IPS-20b (cell line): ENCODE results near the gene CFAP77.

Experiments
- H3K27ac ChIP-seq: one replicate; pipeline ENCODE4 v1.5.1; 2013; ENCODE audit warnings: low read length
- H3K27me3 ChIP-seq: 2 replicates; pipeline ENCODE4 v1.6.1; 2013; ENCODE audit warnings: mild to moderate bottlenecking, low read length, inconsistent platforms; ENCODE audit not compliant: insufficient read depth
- H3K36me3 ChIP-seq: 2 replicates; pipeline ENCODE4 v1.6.1; 2013; ENCODE audit warnings: low read depth, mild to moderate bottlenecking, inconsistent platforms, low read length, moderate library complexity; ENCODE audit not compliant: insufficient read depth
- H3K4me1 ChIP-seq: 2 replicates; pipeline ENCODE4 v1.6.1; 2013; ENCODE audit warnings: mild to moderate bottlenecking, control low read depth, inconsistent platforms, low read length, moderate library complexity; ENCODE audit not compliant: insufficient read depth
- H3K4me3 ChIP-seq: 2 replicates; pipeline ENCODE4 v1.5.1; 2013; ENCODE audit warnings: mild to moderate bottlenecking, low read length, inconsistent platforms
- H3K9ac ChIP-seq: 2 replicates; pipeline ENCODE4 v1.6.1; 2013; ENCODE audit warnings: low read depth, mild to moderate bottlenecking, inconsistent platforms, low read length, moderate library complexity
- H3K9me3 ChIP-seq: 2 replicates; pipeline ENCODE4 v1.6.1; 2013; ENCODE audit warnings: mild to moderate bottlenecking, low read depth, low read length, inconsistent platforms; ENCODE audit not compliant: insufficient read depth

CFAP77 gene

GRCh38 chr9:132513416-132513815 is 103.4 kb downstream of the CFAP77 start:
- H3K27me3 ChIP-seq: peaks cover 13% of the 10 kb centered on the region; the same call in 1 of the 2 replicates
- H3K9ac ChIP-seq: no peak overlapping the region
- H3K36me3 ChIP-seq: no peaks in the 10 kb centered on the region
- no peak overlapping the region for H3K4me3 ChIP-seq
- H3K27ac ChIP-seq: no peak overlapping the region
- no peaks in the 10 kb centered on the region for H3K4me1 ChIP-seq
- H3K9me3 ChIP-seq: no peaks in the 10 kb centered on the region

- Histone ChIP-seq H3K27ac (no peak overlapping the region), H3K9me3 (no peaks in the 10 kb centered on the region), H3K36me3 (no peaks in the 10 kb centered on the region), H3K9ac (no peak overlapping the region), H3K4me3 (no peak overlapping the region), H3K4me1 (no peaks in the 10 kb centered on the region), H3K27me3 (peaks cover 13% of the 10 kb centered on the region; the same call in 1 of the 2 replicates)
Measured at GRCh38 chr9:132514011-132514744, 104.2 kb downstream of the CFAP77 start.

GRCh38 chr9:132514821-132515220 is 104.8 kb downstream of the CFAP77 start:
- Histone ChIP-seq H3K9ac (no peak overlapping the region), H3K4me3 (no peak overlapping the region), H3K27ac (no peak overlapping the region), H3K4me1 (no peaks in the 10 kb centered on the region), H3K9me3 (no peaks in the 10 kb centered on the region), H3K27me3 (peaks cover 13% of the 10 kb centered on the region; the same call in 1 of the 2 replicates), H3K36me3 (no peaks in the 10 kb centered on the region)

- peaks cover 13% of the 10 kb centered on the region; the same call in 1 of the 2 replicates for H3K27me3 ChIP-seq
Measured at GRCh38 chr9:132516301-132516700, 106.3 kb downstream of the CFAP77 start.

GRCh38 chr9:132516911-132517310 is 106.9 kb downstream of the CFAP77 start:
- Histone ChIP-seq H3K9ac (no peak overlapping the region), H3K27ac (no peak overlapping the region), H3K4me1 (no peaks in the 10 kb centered on the region), H3K4me3 (no peak overlapping the region), H3K9me3 (no peaks in the 10 kb centered on the region), H3K36me3 (no peaks in the 10 kb centered on the region), H3K27me3 (peaks cover 13% of the 10 kb centered on the region; the same call in 1 of the 2 replicates)

More at GRCh38 chr9:132516301-132516700, 106.3 kb downstream of the CFAP77 start:
- H3K27ac ChIP-seq: no peak overlapping the region
- no peaks in the 10 kb centered on the region for H3K9me3 ChIP-seq
- no peaks in the 10 kb centered on the region for H3K36me3 ChIP-seq
- no peak overlapping the region for H3K9ac ChIP-seq
- no peaks in the 10 kb centered on the region for H3K4me1 ChIP-seq
- no peak overlapping the region for H3K4me3 ChIP-seq

DNA sequence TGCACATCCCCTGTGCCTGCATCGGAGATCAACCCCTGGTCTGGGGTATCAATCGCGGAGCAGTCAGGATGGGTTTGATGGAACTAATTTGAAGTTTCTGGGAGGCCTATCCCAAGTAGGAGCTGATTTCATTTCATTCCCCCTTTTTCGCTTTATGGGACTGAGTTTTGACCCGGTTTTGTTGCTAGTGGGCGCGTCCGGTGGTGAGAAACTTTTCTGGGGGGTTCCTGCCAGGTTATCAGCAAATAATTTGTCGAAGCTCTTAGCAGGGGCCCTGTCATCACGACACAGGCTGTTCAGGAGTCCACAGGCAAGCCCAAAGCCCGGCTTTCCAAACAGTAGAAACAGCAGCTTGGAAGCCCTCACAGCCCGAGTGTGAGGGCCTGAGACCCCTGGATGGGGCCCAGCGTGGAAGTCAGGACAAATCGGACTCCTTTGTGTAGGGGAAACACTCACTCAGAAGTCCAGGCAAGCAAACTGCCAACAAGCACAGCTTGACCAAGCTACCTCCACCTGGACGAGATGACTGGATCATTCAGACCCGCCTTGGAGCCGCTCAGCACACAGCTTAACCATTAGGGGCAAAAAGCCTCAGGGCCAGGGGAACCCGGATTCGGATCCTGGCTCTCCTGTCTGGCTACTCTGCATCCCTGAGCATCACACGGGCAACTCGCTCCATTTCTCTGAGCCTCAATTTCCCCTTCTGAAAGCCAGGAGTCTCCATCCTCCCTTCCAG is 108.0 kb downstream of the CFAP77 start:
- Histone ChIP-seq H3K9me3 (no peaks in the 10 kb centered on the region), H3K4me1 (no peaks in the 10 kb centered on the region), H3K27me3 (peaks cover 13% of the 10 kb centered on the region; the same call in 1 of the 2 replicates), H3K4me3 (no peak overlapping the region), H3K27ac (no peak overlapping the region), H3K36me3 (no peaks in the 10 kb centered on the region), H3K9ac (no peak overlapping the region)

DNA sequence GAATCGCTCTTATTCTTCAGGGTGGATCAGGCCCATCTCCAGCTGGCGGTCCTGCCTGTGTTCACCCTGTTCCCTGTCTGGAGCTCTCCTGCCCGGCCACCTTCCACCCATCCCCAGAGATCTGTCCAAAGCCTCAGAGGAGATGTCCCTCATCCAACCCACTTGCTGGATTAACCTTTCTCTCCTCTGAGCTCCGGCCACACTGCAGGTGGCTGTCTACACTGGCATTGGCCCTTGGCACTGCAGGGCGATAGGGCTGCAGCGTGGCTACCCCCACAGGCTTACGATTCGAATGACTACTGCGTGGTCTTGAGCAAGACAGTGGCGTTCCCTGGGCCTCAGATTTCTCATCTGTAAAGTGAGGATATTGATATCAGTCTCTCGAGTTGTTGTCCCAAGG is 108.6 kb downstream of the CFAP77 start:
- peaks cover 8% of the 10 kb centered on the region; the same call in 1 of the 2 replicates for H3K27me3 ChIP-seq
- H3K9me3 ChIP-seq: no peaks in the 10 kb centered on the region

GRCh38 chr9:132519033-132519432 is 109.0 kb downstream of the CFAP77 start:
- Histone ChIP-seq H3K4me3 (no peak overlapping the region), H3K27ac (no peak overlapping the region), H3K4me1 (no peaks in the 10 kb centered on the region), H3K9me3 (no peaks in the 10 kb centered on the region), H3K9ac (no peak overlapping the region), H3K36me3 (no peaks in the 10 kb centered on the region), H3K27me3 (peaks cover 4% of the 10 kb centered on the region; the same call in 1 of the 2 replicates)

More for the DNA sequence above, 108.6 kb downstream of the CFAP77 start:
- no peaks in the 10 kb centered on the region for H3K36me3 ChIP-seq
- H3K27ac ChIP-seq: no peak overlapping the region
- no peak overlapping the region for H3K4me3 ChIP-seq
- no peak overlapping the region for H3K9ac ChIP-seq
- no peaks in the 10 kb centered on the region for H3K4me1 ChIP-seq

DNA sequence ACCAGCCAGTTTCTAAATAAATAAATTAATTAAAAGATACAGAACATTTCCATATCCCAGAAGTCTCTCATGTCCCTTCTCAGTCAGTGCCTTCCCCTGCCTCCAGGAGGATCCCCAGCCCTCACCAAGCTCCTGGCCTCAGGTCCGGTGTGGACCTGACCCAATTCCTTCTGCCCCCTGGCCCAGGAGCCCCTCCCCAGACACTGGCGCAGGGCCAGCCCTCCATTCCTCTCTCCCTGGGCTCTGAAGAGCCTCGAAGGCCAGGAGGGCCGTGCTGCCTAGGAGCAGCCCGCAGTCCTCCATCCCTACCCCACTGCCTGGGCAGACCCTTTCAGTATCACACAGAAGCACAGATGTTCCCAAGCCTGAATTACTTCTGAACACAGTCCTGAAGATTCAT is 110.6 kb downstream of the CFAP77 start:
- Histone ChIP-seq H3K9me3 (no peaks in the 10 kb centered on the region), H3K36me3 (no peaks in the 10 kb centered on the region), H3K27me3 (no peaks in the 10 kb centered on the region; the same call in 1 of the 2 replicates)

DNA sequence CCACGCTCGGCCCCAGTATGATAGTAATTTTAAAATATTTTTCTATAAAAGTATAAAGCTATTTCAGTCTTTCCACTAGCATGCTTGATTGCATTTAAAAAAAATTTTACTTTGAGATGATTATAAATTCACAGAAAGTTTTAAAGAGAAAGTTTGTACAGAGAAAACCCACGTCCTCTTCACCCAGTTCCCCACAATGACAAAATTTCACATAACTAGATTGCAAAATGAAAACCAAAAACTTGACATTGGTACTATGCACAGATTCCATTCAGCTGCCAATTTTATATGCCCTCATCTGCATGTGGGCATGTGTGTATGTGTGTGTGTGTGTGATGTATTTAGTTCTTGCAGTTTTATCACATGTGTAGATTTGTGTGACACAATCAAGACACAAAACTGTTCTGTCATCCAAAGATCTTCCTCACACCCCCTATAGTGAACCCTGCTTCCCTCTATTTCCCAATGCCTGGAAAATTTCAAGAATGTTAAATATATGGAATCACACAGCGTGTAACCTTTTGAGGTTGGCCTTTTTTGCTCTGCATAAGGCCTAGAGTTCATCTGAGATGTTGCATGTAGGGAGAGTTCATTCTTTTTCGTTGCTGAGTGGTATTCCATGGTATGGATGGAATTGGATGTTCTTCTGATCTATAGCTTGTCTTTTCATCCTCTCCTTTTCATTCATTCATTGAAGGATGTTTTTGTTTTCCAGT is 115.5 kb downstream of the CFAP77 start:
- Histone ChIP-seq H3K27ac (no peak overlapping the region), H3K9me3 (no peaks in the 10 kb centered on the region), H3K4me3 (no peak overlapping the region), H3K27me3 (no peaks in the 10 kb centered on the region), H3K36me3 (no peaks in the 10 kb centered on the region), H3K4me1 (no peaks in the 10 kb centered on the region), H3K9ac (no peak overlapping the region)

More for the DNA sequence above, 110.6 kb downstream of the CFAP77 start:
- Histone ChIP-seq H3K27ac (no peak overlapping the region), H3K4me3 (no peak overlapping the region), H3K9ac (no peak overlapping the region), H3K4me1 (no peaks in the 10 kb centered on the region)

GRCh38 chr9:132531195-132531594 is 121.2 kb downstream of the CFAP77 start:
- no peak overlapping the region for H3K4me3 ChIP-seq
- H3K36me3 ChIP-seq: no peaks in the 10 kb centered on the region
- H3K9me3 ChIP-seq: peaks cover 7% of the 10 kb centered on the region; the same call in 1 of the 2 replicates
- no peaks in the 10 kb centered on the region; the same call in 1 of the 2 replicates for H3K4me1 ChIP-seq
- no peak overlapping the region for H3K9ac ChIP-seq
- no peaks in the 10 kb centered on the region for H3K27me3 ChIP-seq
- no peak overlapping the region for H3K27ac ChIP-seq
